HepG2 (cell line): ENCODE data around the gene SLC17A5. TPM values are rescaled to one million over a fixed set of nuclear protein-coding genes. Genes with fewer than 3 reads are reported as not detected.
A peak's percentile ranks its signal among the peaks of the same experiment; 100 is the strongest.

Source experiments
- BATF2 ChIP-seq: sonication (generic); formaldehyde crosslinking; IDR thresholded peaks from 2 replicates; pipeline ENCODE4 v1.8.0; 2022; ENCODE audit warnings: mild to moderate bottlenecking, missing genetic modification reagents, moderate library complexity
- BCL6 ChIP-seq: IDR thresholded peaks from 2 replicates; pipeline ENCODE4 v1.6.1; 2016; ENCODE audit warnings: missing genetic modification reagents, missing compliant biosample characterization
- FOXK1 ChIP-seq: sonication (generic); formaldehyde crosslinking; IDR thresholded peaks from 2 replicates; pipeline ENCODE4 v1.4.0; 2020; ENCODE audit warnings: low read depth, missing genetic modification reagents, borderline replicate concordance
- GABPB1 ChIP-seq: IDR thresholded peaks from 2 replicates; pipeline ENCODE4 v1.6.1; 2016; ENCODE audit warnings: mild to moderate bottlenecking, missing genetic modification reagents, moderate library complexity, missing compliant biosample characterization
- HNRNPK ChIP-seq: fragments of 200-400 bp; formaldehyde crosslinking; IDR thresholded peaks from 2 replicates; pipeline ENCODE4 v1.6.1; 2018; ENCODE audit warnings: low read length, low read depth, moderate library complexity, mild to moderate bottlenecking; ENCODE audit not compliant: poor library complexity, severe bottlenecking
- KDM3A ChIP-seq: IDR thresholded peaks from 2 replicates; pipeline ENCODE4 v1.6.1; 2018; ENCODE audit warnings: low read depth, missing compliant biosample characterization
- LCORL ChIP-seq, 2 experiments: fragments of 450-650 bp in 1 of 2; sonication (generic) in 1 of 2; formaldehyde crosslinking in 1 of 2; IDR thresholded peaks; 2 replicates each; pipeline versions ENCODE4 v1.5.0 to v1.6.1; 2017 to 2020; ENCODE audit warnings: antibody characterized with exemption in 1 of 2, missing genetic modification reagents in 1 of 2
- MTF2 ChIP-seq: sonication (generic); formaldehyde crosslinking; IDR thresholded peaks from 2 replicates; pipeline ENCODE4 v1.5.0; 2020; ENCODE audit warnings: missing genetic modification reagents, borderline replicate concordance
- MXI1 ChIP-seq: IDR thresholded peaks from 3 replicates; pipeline ENCODE4 v1.6.1; 2012; ENCODE audit warnings: low read depth, low read length, inconsistent platforms, borderline replicate concordance
- NCOA2 ChIP-seq: sonication (generic); formaldehyde crosslinking; IDR thresholded peaks from 2 replicates; pipeline ENCODE4 v1.8.0; 2022; ENCODE audit warnings: inconsistent platforms
- POGZ ChIP-seq: sonication (generic); formaldehyde crosslinking; IDR thresholded peaks from 2 replicates; pipeline ENCODE4 v1.4.0; 2020; ENCODE audit warnings: mild to moderate bottlenecking, missing genetic modification reagents
- RAD21 ChIP-seq: fragments of 450-650 bp; formaldehyde crosslinking; IDR thresholded peaks from 2 replicates; pipeline ENCODE4 v1.5.0; 2020; ENCODE audit warnings: mild to moderate bottlenecking
- RBM39 ChIP-seq: fragments of 200-400 bp; formaldehyde crosslinking; IDR thresholded peaks from one replicate; pipeline ENCODE4 v1.6.1; 2018; ENCODE audit warnings: antibody characterized with exemption, mild to moderate bottlenecking, low read depth, low read length; ENCODE audit not compliant: poor library complexity, severe bottlenecking
- REL ChIP-seq: sonication (generic); formaldehyde crosslinking; conservative IDR thresholded peaks from 2 replicates; pipeline ENCODE4 v1.8.0; 2022; ENCODE audit warnings: mild to moderate bottlenecking, missing genetic modification reagents, moderate library complexity
- RNF2 ChIP-seq: fragments of 450-650 bp; conservative IDR thresholded peaks from 2 replicates; pipeline ENCODE4 v1.6.1; 2016; ENCODE audit warnings: low read depth
- U2AF2 ChIP-seq: fragments of 200-400 bp; formaldehyde crosslinking; IDR thresholded peaks from 2 replicates; pipeline ENCODE4 v1.6.1; 2017; ENCODE audit warnings: low read depth, mild to moderate bottlenecking, low read length
- ZBTB38 ChIP-seq: sonication (generic); formaldehyde crosslinking; IDR thresholded peaks from 2 replicates; pipeline ENCODE4 v1.5.1; 2020; ENCODE audit warnings: mild to moderate bottlenecking, missing genetic modification reagents
- ZBTB7B ChIP-seq: sonication (generic); formaldehyde crosslinking; IDR thresholded peaks from 2 replicates; pipeline ENCODE4 v1.4.0; 2020; ENCODE audit warnings: missing genetic modification reagents
- ZC3H4 ChIP-seq: sonication (generic); formaldehyde crosslinking; IDR thresholded peaks from 2 replicates; pipeline ENCODE4 v1.4.0; 2020; ENCODE audit warnings: missing genetic modification reagents, borderline replicate concordance
- ZNF138 ChIP-seq: sonication (generic); formaldehyde crosslinking; IDR thresholded peaks from 2 replicates; pipeline ENCODE4 v1.5.0; 2020; ENCODE audit warnings: mild to moderate bottlenecking, low read depth, missing genetic modification reagents
- ZNF230 ChIP-seq: sonication (generic); formaldehyde crosslinking; IDR thresholded peaks from 2 replicates; pipeline ENCODE4 v1.4.0; 2020; ENCODE audit warnings: mild to moderate bottlenecking, missing genetic modification reagents
- ZNF232 ChIP-seq: sonication (generic); formaldehyde crosslinking; IDR thresholded peaks from 2 replicates; pipeline ENCODE4 v1.4.0; 2020; ENCODE audit warnings: missing genetic modification reagents, borderline replicate concordance
- ZNF335 ChIP-seq: sonication (generic); formaldehyde crosslinking; IDR thresholded peaks from 2 replicates; pipeline ENCODE4 v1.4.0; 2020; ENCODE audit warnings: missing genetic modification reagents
- ZNF432 ChIP-seq: sonication (generic); formaldehyde crosslinking; IDR thresholded peaks from 2 replicates; pipeline ENCODE4 v1.5.0; 2020; ENCODE audit warnings: missing genetic modification reagents, mild to moderate bottlenecking, borderline replicate concordance
- polyA plus RNA-seq, 8 experiments: library from polyadenylated mRNA; depleted of rRNA in 3 of 8; stranded (reverse) in 7 of 8; unstranded in 1 of 8; fragments of >200 nt; fragmentation: Illumina TruSeq in 4 of 8; extraction: Trizol in 4 of 8; gene quantifications; 2 replicates each; pipeline versions ENCODE4 v1.2.1 to v1.2.3, GENCODE V29; 2011 to 2016; ENCODE audit warnings: low read depth in 4 of 8, missing spikeins in 1 of 8, mixed read lengths in 1 of 8; ENCODE audit not compliant: insufficient read depth in 1 of 8
- total RNA-seq, 5 experiments: library from RNA; depleted of rRNA; stranded (reverse); fragments of >200 nt; fragmentation: Illumina TruSeq; extraction: Trizol; gene quantifications; 2 replicates each; pipeline ENCODE4 v1.2.3, GENCODE V29; 2016; ENCODE audit warnings: low read depth in 1 of 5
- TF ChIP-seq, protein P1 (sequence below): sonication (generic); formaldehyde crosslinking; IDR thresholded peaks from 2 replicates; pipeline ENCODE4 v1.5.0; 2020; ENCODE audit warnings: missing genetic modification reagents, mild to moderate bottlenecking, borderline replicate concordance

SLC17A5 gene
- total and polyA plus RNA-seq, 2 of the 13 experiments (the other 11 are each of a cell fraction or from before 2014, with no cell fraction given): 18.3 to 20.5 TPM

DNA sequence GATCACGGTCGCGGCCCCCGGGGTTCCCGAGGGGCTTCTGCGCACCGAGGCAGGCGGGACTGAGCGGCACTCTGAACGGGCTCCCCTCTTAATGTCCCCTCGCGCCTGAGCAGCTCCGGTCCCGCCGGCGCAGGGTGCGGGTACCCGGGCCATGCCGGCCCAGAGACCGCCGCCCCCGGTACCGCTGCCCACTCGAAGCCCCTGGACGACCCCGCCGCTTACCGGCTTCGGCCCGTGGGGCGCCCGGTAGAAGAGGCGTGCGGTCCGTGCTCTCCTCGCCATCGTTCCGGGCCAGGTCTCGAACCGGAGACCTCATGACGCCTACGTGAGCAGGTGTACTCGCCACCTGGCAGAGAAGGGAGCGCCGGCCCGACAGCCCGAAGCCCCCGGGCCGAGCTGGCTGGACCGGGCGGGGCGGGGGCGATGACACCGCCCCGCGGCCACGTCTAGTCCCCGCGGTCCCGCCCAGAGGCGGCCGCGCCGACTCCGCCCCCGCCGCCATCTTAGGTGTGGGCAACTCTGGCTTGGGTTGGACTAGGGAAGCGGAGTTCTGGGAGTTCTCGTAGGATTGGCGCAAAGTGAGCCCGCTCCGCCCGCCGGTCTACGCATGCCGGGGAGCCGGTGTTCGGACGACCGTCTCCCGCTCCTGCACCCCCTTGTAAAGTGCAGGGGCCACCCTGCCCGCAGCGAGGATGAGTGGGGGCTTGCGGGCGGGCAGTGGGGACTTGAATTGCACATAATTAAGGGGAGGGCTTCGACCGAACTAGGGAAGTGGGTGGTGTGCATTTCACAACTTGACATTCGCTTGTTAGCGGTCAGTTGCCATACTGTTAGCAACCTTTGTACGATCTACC lies at the start of gene SLC17A5 (continued):
- TF ChIP-seq RBM39 (peak; percentile 71), ZNF232 (CRISPR knock-in tag) (0 out of 2 replicates have a peak, but pooled peaks have one; percentile 32), ZNF230 (CRISPR knock-in tag) (no peak), MXI1 (peak; percentile 10; the same call in 1 of the 3 replicates), GABPB1 (CRISPR knock-in tag) (peak; percentile 84), ZC3H4 (no peak), NCOA2 (peak; percentile 53), BCL6 (CRISPR knock-in tag) (0 out of 2 replicates have a peak, but pooled peaks have one; percentile 30), RAD21 (0 out of 2 replicates have a peak, but pooled peaks have one; percentile 4), FOXK1 (0 out of 2 replicates have a peak, but pooled peaks have one; percentile 29), ZNF138 (CRISPR knock-in tag) (peak; percentile 64; the same call in 1 of the 2 replicates), ZNF432 (CRISPR knock-in tag) (no peak), BATF2 (CRISPR knock-in tag) (no peak), REL (no peak), ZNF335 (CRISPR knock-in tag) (peak; percentile 58; the same call in 1 of the 2 replicates), LCORL (IDR thresholded peaks at IDR 0.05) (no peak), LCORL (CRISPR knock-in tag; IDR thresholded peaks at IDR 0.05) (0 out of 2 replicates have a peak, but pooled peaks have one; percentile 18), ZBTB38 (CRISPR knock-in tag) (no peak), HNRNPK (peak; percentile 73), ZBTB7B (CRISPR knock-in tag) (peak; percentile 19), POGZ (CRISPR knock-in tag) (peak; percentile 78), MTF2 (no peak), KDM3A (CRISPR knock-in tag) (no peak), RNF2 (peak; percentile 95), U2AF2 (no peak)
- TF ChIP-seq, protein P1, sequence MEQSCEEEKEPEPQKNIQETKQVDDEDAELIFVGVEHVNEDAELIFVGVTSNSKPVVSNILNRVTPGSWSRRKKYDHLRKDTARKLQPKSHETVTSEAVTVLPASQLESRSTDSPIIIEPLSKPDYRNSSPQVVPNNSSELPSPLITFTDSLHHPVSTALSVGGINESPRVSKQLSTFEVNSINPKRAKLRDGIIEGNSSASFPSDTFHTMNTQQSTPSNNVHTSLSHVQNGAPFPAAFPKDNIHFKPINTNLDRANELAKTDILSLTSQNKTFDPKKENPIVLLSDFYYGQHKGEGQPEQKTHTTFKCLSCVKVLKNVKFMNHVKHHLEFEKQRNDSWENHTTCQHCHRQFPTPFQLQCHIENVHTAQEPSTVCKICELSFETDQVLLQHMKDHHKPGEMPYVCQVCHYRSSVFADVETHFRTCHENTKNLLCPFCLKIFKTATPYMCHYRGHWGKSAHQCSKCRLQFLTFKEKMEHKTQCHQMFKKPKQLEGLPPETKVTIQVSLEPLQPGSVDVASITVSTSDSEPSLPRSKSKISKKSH: peak; percentile 58; the same call in 1 of the 2 replicates
